K562 (cell line): Measurements from ENCODE around the gene SLC31A2. TPM values are rescaled to one million over a fixed set of nuclear protein-coding genes. Genes with fewer than 3 reads are reported as not detected.

Source experiments
- ATAC-seq: fragments of 200-7000 bp; cut with Tn5 transposase; 3 replicates; pipeline ENCODE4 v1.9.1; 2020; ENCODE audit warnings: moderate library complexity
- BruUV-seq: library from RNA; stranded (reverse); fragments of 400-500 nt; replicated peaks from 2 replicates; lab custom pipeline; 2021; lab: Mats Ljungman, UMichigan
- CTCF ChIA-PET: fragments of 300-600 bp; formaldehyde crosslinking; extraction: SDS; loops from one replicate; lab custom pipeline; 2021; ENCODE audit warnings: low intra/inter-chr PET ratio; lab: Yijun Ruan, JAX
- POLR2A ChIA-PET: fragments of 300-600, 350-650 bp; sonication (Branson Sonifier 250); formaldehyde crosslinking; extraction: SDS; loops from one replicate; lab custom pipeline; 2021; ENCODE audit warnings: antibody characterized with exemption, inconsistent platforms; lab: Yijun Ruan, JAX
- DNase-seq, 4 experiments: peaks; one replicate each; pipeline versions ENCODE4 v3.0.0 to v3.0.0-alpha.2; 2011 to 2018; ENCODE audit warnings: low spot score in 3 of 4, mixed read lengths in 3 of 4; ENCODE audit errors: extremely low read depth in 1 of 4
- FAIRE-seq: peaks from 2 replicates; lab custom pipeline; 2011; peaks lifted over from hg19 to GRCh38; lab: Jason Lieb, UNC
- H2AFZ ChIP-seq: 2 replicates; pipeline ENCODE4 v1.6.0; 2011; ENCODE audit warnings: low read depth, low read length, control low read depth, inconsistent platforms
- H3K27ac ChIP-seq: fragments of 200-600 bp; 3 replicates; pipeline ENCODE4 v1.8.0; 2011; ENCODE audit warnings: low read depth, mild to moderate bottlenecking, control low read depth, inconsistent platforms, low read length, moderate library complexity, mixed read lengths; ENCODE audit errors: extremely low read depth
- H3K27me3 ChIP-seq, 2 experiments: fragments of 300-600 bp in 1 of 2; 2 replicates in 1 of 2; 3 replicates in 1 of 2; pipeline versions ENCODE4 v1.6.0 to v1.8.0; 2011; ENCODE audit warnings: inconsistent platforms in 2 of 2, low read length in 2 of 2, mild to moderate bottlenecking in 1 of 2, mixed read lengths in 1 of 2, moderate library complexity in 1 of 2; ENCODE audit not compliant: control insufficient read depth in 2 of 2, insufficient read depth in 2 of 2
- H3K36me3 ChIP-seq: fragments of 300-600 bp; 3 replicates; pipeline ENCODE4 v1.8.0; 2011; ENCODE audit warnings: mild to moderate bottlenecking, low read length, inconsistent platforms; ENCODE audit not compliant: control insufficient read depth, insufficient read depth
- H3K4me1 ChIP-seq, 2 experiments: fragments of 200-600 bp in 1 of 2; replicated peaks in 1 of 2; 2 replicates in 1 of 2; 3 replicates in 1 of 2; pipeline versions ENCODE4 v1.5.1 to v1.8.0; 2011; ENCODE audit warnings: inconsistent platforms in 2 of 2, low read length in 2 of 2, mild to moderate bottlenecking in 1 of 2, mixed read lengths in 1 of 2, moderate library complexity in 1 of 2; ENCODE audit not compliant: control insufficient read depth in 2 of 2, insufficient read depth in 2 of 2
- H3K4me2 ChIP-seq: 2 replicates; pipeline ENCODE4 v1.6.1; 2011; ENCODE audit warnings: low read length, control low read depth, inconsistent platforms, mixed read lengths; ENCODE audit not compliant: insufficient read depth
- H3K4me3 ChIP-seq: fragments of 200-600 bp; sonication (generic), shearing (Covaris generic); 2 replicates; pipeline ENCODE4 v1.5.1; 2016; ENCODE audit warnings: control low read depth, inconsistent platforms
- H3K79me2 ChIP-seq: fragments of 200-600 bp; 3 replicates; pipeline ENCODE4 v1.8.0; 2011; ENCODE audit warnings: low read length, inconsistent platforms; ENCODE audit not compliant: control insufficient read depth, insufficient read depth
- H3K9ac ChIP-seq, 2 experiments: 2 replicates each; pipeline versions ENCODE4 v1.6.0 to v1.6.1; 2011; ENCODE audit warnings: low read depth in 2 of 2, low read length in 2 of 2, control low read depth in 1 of 2, inconsistent platforms in 1 of 2, mild to moderate bottlenecking in 1 of 2, mixed read lengths in 1 of 2; ENCODE audit not compliant: insufficient read depth in 1 of 2
- H3K9me1 ChIP-seq: one replicate; pipeline ENCODE4 v1.6.0; 2011; ENCODE audit warnings: inconsistent platforms, mild to moderate bottlenecking, low read length, moderate library complexity; ENCODE audit not compliant: control insufficient read depth, insufficient read depth
- H3K9me3 ChIP-seq: replicated peaks from 2 replicates; pipeline ENCODE4 v1.5.1; 2011; ENCODE audit warnings: low read depth, low read length, inconsistent platforms; ENCODE audit not compliant: control insufficient read depth, insufficient read depth
- H4K20me1 ChIP-seq: replicated peaks from 2 replicates; pipeline ENCODE4 v1.6.1; 2011; ENCODE audit warnings: low read length, inconsistent platforms, mixed read lengths; ENCODE audit not compliant: control insufficient read depth, insufficient read depth
- BCOR ChIP-seq: fragments of 450-650 bp; IDR thresholded peaks from 2 replicates; pipeline ENCODE4 v1.6.1; 2016
- CHD1 ChIP-seq: fragments of 200-600 bp; sonication (generic); IDR thresholded peaks from one replicate; pipeline ENCODE4 v1.6.1; 2012; ENCODE audit warnings: mild to moderate bottlenecking, moderate library complexity, low read length, inconsistent platforms
- ESRRB ChIP-seq: fragments of 250-450 bp; sonication (Bioruptor Pico); IDR thresholded peaks from 2 replicates; pipeline ENCODE4 v1.5.0; 2020; ENCODE audit warnings: mild to moderate bottlenecking, moderate library complexity, borderline replicate concordance
- FOSL1 ChIP-seq: fragments of 200-800 bp; sonication (Bioruptor generic); conservative IDR thresholded peaks from 2 replicates; pipeline ENCODE4 v1.6.1; 2016; ENCODE audit warnings: missing genetic modification characterization, missing compliant biosample characterization
- HDGF ChIP-seq: fragments of 450-650 bp; IDR thresholded peaks from 2 replicates; pipeline ENCODE4 v1.6.1; 2016
- MBD1 ChIP-seq: fragments of 250-450 bp; sonication (Bioruptor Pico); IDR thresholded peaks from 2 replicates; pipeline ENCODE4 v1.8.0; 2022; ENCODE audit warnings: inconsistent platforms
- NFYB ChIP-seq: IDR thresholded peaks from 2 replicates; pipeline ENCODE4 v1.6.1; 2011; ENCODE audit warnings: mild to moderate bottlenecking, moderate library complexity; ENCODE audit not compliant: insufficient read length; ENCODE audit errors: extremely low read depth
- PTRF ChIP-seq: fragments of 450-650 bp; IDR thresholded peaks from 2 replicates; pipeline ENCODE4 v1.6.1; 2016; ENCODE audit warnings: mild to moderate bottlenecking, missing genetic modification characterization, missing compliant biosample characterization
- SMARCA5 ChIP-seq: fragments of 450-650 bp; IDR thresholded peaks from 2 replicates; pipeline ENCODE4 v1.6.1; 2016
- SMC3 ChIP-seq: conservative IDR thresholded peaks from 2 replicates; pipeline ENCODE4 v1.6.1; 2011; ENCODE audit warnings: low read depth, low read length, improper control_type of control experiment; ENCODE audit not compliant: insufficient read depth
- U2AF2 ChIP-seq: fragments of 200-400 bp; formaldehyde crosslinking; optimal IDR thresholded peaks from 2 replicates; pipeline ENCODE3; 2017; ENCODE audit warnings: low read depth, mild to moderate bottlenecking, low read length
- ZBTB1 ChIP-seq: sonication (generic); formaldehyde crosslinking; IDR thresholded peaks from 2 replicates; pipeline ENCODE4 v1.8.1; 2023; ENCODE audit warnings: missing genetic modification reagents, low read depth, mild to moderate bottlenecking, borderline replicate concordance
- ZNF311 ChIP-seq: fragments of 250-450 bp; sonication (Bioruptor Pico); IDR thresholded peaks from 2 replicates; pipeline ENCODE4 v1.4.0; 2020; ENCODE audit warnings: mild to moderate bottlenecking, moderate library complexity
- ZNF644 ChIP-seq: fragments of 200-800 bp; sonication (Bioruptor generic); IDR thresholded peaks from 2 replicates; pipeline ENCODE4 v1.6.1; 2016; ENCODE audit warnings: low read depth, missing genetic modification characterization, missing compliant biosample characterization
- ZNF668 ChIP-seq: fragments of 250-450 bp; sonication (Bioruptor Pico); IDR thresholded peaks from 2 replicates; pipeline ENCODE4 v1.8.0; 2022; ENCODE audit warnings: mild to moderate bottlenecking, inconsistent platforms
- WGBS: fragments of 100-300 bp; shearing (Covaris generic); methylation state at CpG from one replicate; pipeline ENCODE4 v1.1.6; 2016; ENCODE audit warnings: low coverage, mixed read lengths; ENCODE audit not compliant: insufficient coverage; ENCODE audit errors: missing lambda C conversion rate; 5-methylcytosine and 5-hydroxymethylcytosine counted together
- in situ Hi-C: fragments of 300-500 bp; cut with MboI; formaldehyde crosslinking; loops from 4 replicates; pipeline ENCODE4 v1.15.0; 2018; ENCODE audit warnings: inconsistent platforms, mixed read lengths
- intact Hi-C: fragments of 100-400 bp; cut with micrococcal nuclease; formaldehyde crosslinking; loops from 2 replicates; pipeline ENCODE4 v1.14.2; 2022
- polyA plus RNA-seq, 8 experiments: library from polyadenylated mRNA; depleted of rRNA in 4 of 8; stranded (reverse) in 5 of 8; unstranded in 3 of 8; fragments of >200 nt; fragmentation: Nextera tagmentation in 2 of 8; fragmentation: Illumina TruSeq in 1 of 8; extraction: Ambion mirVana in 2 of 8; extraction: Trizol in 1 of 8; gene quantifications; 2 replicates each; pipeline versions ENCODE4 v1.2.1 to v1.2.3, GENCODE V29; 2011 to 2014; ENCODE audit warnings: inconsistent platforms in 1 of 8, missing spikeins in 1 of 8
- total RNA-seq, 7 experiments: library from RNA; depleted of rRNA in 6 of 7; stranded (reverse); fragments of >200 nt in 6 of 7; fragmentation: Illumina TruSeq in 2 of 7; extraction: Trizol in 2 of 7; gene quantifications; 2 replicates each; pipeline versions ENCODE4 v1.2.1 to v1.2.3, GENCODE V29; 2011 to 2021; ENCODE audit warnings: low replicate concordance in 1 of 7
- TF ChIP-seq, protein P1 (sequence below): fragments of 250-450 bp; sonication (Bioruptor Pico); IDR thresholded peaks from 2 replicates; pipeline ENCODE4 v1.5.0; 2021

SLC31A2 gene
- total and polyA plus RNA-seq, 9 of the 15 experiments (the other 6 are each of a cell fraction or from before 2014, with no cell fraction given) = 1.5 to 4.3 (median 2.3) TPM

GRCh38 chr9:113152699-113153098 lies 1.9 kb downstream of the SLC31A2 start:
- Histone ChIP-seq H3K79me2 (no peaks in the 10 kb centered on the region), H3K27me3 (no peaks in the 10 kb centered on the region), H2AFZ (no peak overlapping the region), H4K20me1 (no peaks in the 10 kb centered on the region), H3K4me3 (no peak overlapping the region), H3K36me3 (no peaks in the 10 kb centered on the region), H3K4me2 (no peak overlapping the region), H3K9ac (no peak overlapping the region), H3K27ac (no peak overlapping the region), H3K4me1 (peaks cover 11 to 14% of the 10 kb centered on the region in 2 experiments; a peak in 4 of 5 replicates), H3K9me1 (no peaks in the 10 kb centered on the region), H3K9me3 (no peaks in the 10 kb centered on the region)
- 71% methylated on average over 3 of the region's 3 CpGs for WGBS
- FAIRE-seq = no peak
- no TSS peak for BruUV-seq
- in situ Hi-C loops (no loop called here), intact Hi-C loops (no loop called here)
- CTCF ChIA-PET = no interaction called here
- ATAC-seq = no peak
- peak in 2 of 4 experiments; percentile 49 to 57 for DNase-seq
- POLR2A ChIA-PET = no interaction called here
- TF ChIP-seq SMC3 = no peak

DNA sequence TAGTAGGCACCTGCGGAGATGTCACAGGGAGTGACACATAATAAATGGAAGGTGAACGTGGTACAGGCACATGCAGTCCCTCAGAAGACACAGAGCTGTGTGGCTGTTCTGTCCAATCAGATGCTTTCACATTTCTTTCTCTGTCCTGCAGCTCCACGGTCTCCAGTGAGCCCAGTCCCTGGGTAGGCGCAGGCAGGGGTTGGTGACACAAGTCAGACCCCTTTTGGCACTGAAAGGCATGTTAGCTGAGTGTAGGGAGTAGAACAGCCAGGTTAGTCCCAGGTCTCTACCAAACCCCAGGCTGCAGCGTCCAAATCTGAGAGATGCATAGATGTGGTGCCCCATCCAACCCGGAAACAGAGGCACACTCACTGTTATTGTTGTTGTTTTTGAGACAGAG lies 2.8 kb downstream of the SLC31A2 start:
- BruUV-seq = no TSS peak
- intact Hi-C loops (no loop called here), in situ Hi-C loops (no loop called here)
- Histone ChIP-seq H3K4me2 (no peak overlapping the region), H3K4me3 (no peak overlapping the region), H3K79me2 (no peaks in the 10 kb centered on the region), H3K9me3 (no peaks in the 10 kb centered on the region), H3K9me1 (no peaks in the 10 kb centered on the region), H3K9ac (0 out of 4 replicates have a peak overlapping the region, but pooled peaks of 1 of the 2 experiments have one; percentile 29), H2AFZ (no peak overlapping the region), H3K4me1 (peaks cover 11 to 14% of the 10 kb centered on the region in 2 experiments; a peak in 4 of 5 replicates), H4K20me1 (no peaks in the 10 kb centered on the region), H3K27me3 (no peaks in the 10 kb centered on the region), H3K27ac (no peak overlapping the region), H3K36me3 (no peaks in the 10 kb centered on the region; the same call in 2 of the 3 replicates)
- FAIRE-seq (no peak), ATAC-seq (no peak), DNase-seq (no peak)
- POLR2A ChIA-PET = interaction anchor here (0.8 kb wide), 1 partner anchor 17 kb away, joined by 5 read pairs; no protein-coding TSS in a partner anchor
- 68% methylated on average over 6 of the region's 6 CpGs for WGBS
- CTCF ChIA-PET = no interaction called here
- TF ChIP-seq PTRF (tag) = no peak
- no peak for TF ChIP-seq ZNF311 (CRISPR knock-in tag)
- TF ChIP-seq ZNF668 (CRISPR knock-in tag) = no peak
- TF ChIP-seq MBD1 (CRISPR knock-in tag) = no peak
- TF ChIP-seq SMARCA5 = no peak
- no peak for TF ChIP-seq ZBTB1 (CRISPR knock-in tag)
- TF ChIP-seq HDGF = no peak
- TF ChIP-seq ZNF644 = no peak
- no peak for TF ChIP-seq U2AF2
- TF ChIP-seq CHD1 = no peak
- TF ChIP-seq FOSL1 (tag) = no peak
- no peak for TF ChIP-seq BCOR
- no peak for TF ChIP-seq ESRRB (CRISPR knock-in tag)
- no peak for TF ChIP-seq NFYB
- TF ChIP-seq, protein P1, sequence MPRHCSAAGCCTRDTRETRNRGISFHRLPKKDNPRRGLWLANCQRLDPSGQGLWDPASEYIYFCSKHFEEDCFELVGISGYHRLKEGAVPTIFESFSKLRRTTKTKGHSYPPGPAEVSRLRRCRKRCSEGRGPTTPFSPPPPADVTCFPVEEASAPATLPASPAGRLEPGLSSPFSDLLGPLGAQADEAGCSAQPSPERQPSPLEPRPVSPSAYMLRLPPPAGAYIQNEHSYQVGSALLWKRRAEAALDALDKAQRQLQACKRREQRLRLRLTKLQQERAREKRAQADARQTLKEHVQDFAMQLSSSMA = no peak
